ENCODE measurements around the gene FOXD2. TPM values are rescaled to one million over a fixed set of nuclear protein-coding genes. Genes with fewer than 3 reads are reported as not detected.

FOXD2 gene
- total RNA-seq, 4 donors from 2014 or later: 0.11 TPM; not detected in 3

- intact Hi-C loops (cut with DNase I; ENCODE audit: low total_unique reads) (no loop called here), in situ Hi-C loops (cut with MboI; ENCODE audit: low sequenced_read_pairs in 4 of 4) (loop anchor here in 2 of 4 donors (10.0 to 25.0 kb wide), 3 partner anchors 256 to 272 kb away; partner anchors contain the start of gene PDZK1IP1 (in 1 of the 2))
- TF ChIP-seq POLR2A (IDR thresholded peaks at IDR 0.05): no peak
- TF ChIP-seq, protein P1, sequence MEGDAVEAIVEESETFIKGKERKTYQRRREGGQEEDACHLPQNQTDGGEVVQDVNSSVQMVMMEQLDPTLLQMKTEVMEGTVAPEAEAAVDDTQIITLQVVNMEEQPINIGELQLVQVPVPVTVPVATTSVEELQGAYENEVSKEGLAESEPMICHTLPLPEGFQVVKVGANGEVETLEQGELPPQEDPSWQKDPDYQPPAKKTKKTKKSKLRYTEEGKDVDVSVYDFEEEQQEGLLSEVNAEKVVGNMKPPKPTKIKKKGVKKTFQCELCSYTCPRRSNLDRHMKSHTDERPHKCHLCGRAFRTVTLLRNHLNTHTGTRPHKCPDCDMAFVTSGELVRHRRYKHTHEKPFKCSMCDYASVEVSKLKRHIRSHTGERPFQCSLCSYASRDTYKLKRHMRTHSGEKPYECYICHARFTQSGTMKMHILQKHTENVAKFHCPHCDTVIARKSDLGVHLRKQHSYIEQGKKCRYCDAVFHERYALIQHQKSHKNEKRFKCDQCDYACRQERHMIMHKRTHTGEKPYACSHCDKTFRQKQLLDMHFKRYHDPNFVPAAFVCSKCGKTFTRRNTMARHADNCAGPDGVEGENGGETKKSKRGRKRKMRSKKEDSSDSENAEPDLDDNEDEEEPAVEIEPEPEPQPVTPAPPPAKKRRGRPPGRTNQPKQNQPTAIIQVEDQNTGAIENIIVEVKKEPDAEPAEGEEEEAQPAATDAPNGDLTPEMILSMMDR (IDR thresholded peaks at IDR 0.05 in 4 of 5, conservative IDR thresholded peaks at IDR 0.05 in 1 of 5): no peak
- Histone ChIP-seq H3K4me3 (no peak overlapping the region), H3K9me3 (no peaks in the 10 kb centered on the region), H3K36me3 (no peaks in the 10 kb centered on the region), H3K27me3 (peaks cover 73 to 89% (median 82%) of the 10 kb centered on the region in 3 donors), H3K4me1 (peaks cover 3 to 12% of the 10 kb centered on the region in 2 donors), H3K27ac (no peak overlapping the region)
- no peak for DNase-seq
- ATAC-seq: no peak
Observed at GRCh38 chr1:47442842-47443529, 5.1 kb downstream of the FOXD2 start.

- H3K4me3 ChIP-seq: peak overlapping the region in 2 of 4 donors; percentile 25 to 47
Observed at GRCh38 chr1:47443530-47444296, 5.9 kb downstream of the FOXD2 start.

GRCh38 chr1:47444297-47444561 lies 6.4 kb downstream of the FOXD2 start:
- H3K9me3 ChIP-seq: no peaks in the 10 kb centered on the region
- intact Hi-C loops (cut with DNase I; ENCODE audit: low total_unique reads) (no loop called here), in situ Hi-C loops (cut with MboI; ENCODE audit: low sequenced_read_pairs in 4 of 4) (loop anchor here in 2 of 4 donors (10.0 to 25.0 kb wide), 3 partner anchors 257 to 271 kb away; partner anchors contain the start of gene PDZK1IP1 (in 1 of the 2))
- H3K4me3 ChIP-seq: peak overlapping the region in 3 of 4 donors; percentile 25 to 47 (median 39)
- H3K27me3 ChIP-seq: peaks cover 77 to 91% (median 90%) of the 10 kb centered on the region in 3 donors
- peaks cover 3 to 12% of the 10 kb centered on the region in 2 donors for H3K4me1 ChIP-seq
- ATAC-seq (no peak), DNase-seq (no peak)
- no peak for TF ChIP-seq POLR2A (IDR thresholded peaks at IDR 0.05)
- TF ChIP-seq, protein P1 (IDR thresholded peaks at IDR 0.05 in 4 of 5, conservative IDR thresholded peaks at IDR 0.05 in 1 of 5): no peak
- H3K27ac ChIP-seq: no peak overlapping the region
- no peaks in the 10 kb centered on the region for H3K36me3 ChIP-seq

More at GRCh38 chr1:47443530-47444296, 5.9 kb downstream of the FOXD2 start:
- H3K4me1 ChIP-seq: peaks cover 3 to 12% of the 10 kb centered on the region in 2 donors
- H3K36me3 ChIP-seq: no peaks in the 10 kb centered on the region
- H3K27ac ChIP-seq: no peak overlapping the region
- no peak for DNase-seq
- peaks cover 73 to 90% (median 88%) of the 10 kb centered on the region in 3 donors for H3K27me3 ChIP-seq
- H3K9me3 ChIP-seq: no peaks in the 10 kb centered on the region
- ATAC-seq: no peak
- intact Hi-C loops (cut with DNase I; ENCODE audit: low total_unique reads): no loop called here
- TF ChIP-seq POLR2A (IDR thresholded peaks at IDR 0.05): no peak
- TF ChIP-seq, protein P1 (IDR thresholded peaks at IDR 0.05 in 4 of 5, conservative IDR thresholded peaks at IDR 0.05 in 1 of 5): no peak
- in situ Hi-C loops (cut with MboI; ENCODE audit: low sequenced_read_pairs in 4 of 4): loop anchor here in 2 of 4 donors (10.0 to 25.0 kb wide), 3 partner anchors 256 to 271 kb away; partner anchors contain the start of gene PDZK1IP1 (in 1 of the 2)

- Histone ChIP-seq H3K27ac (no peak overlapping the region), H3K4me3 (peak overlapping the region; percentile 14 to 47 (median 32)), H3K9me3 (no peaks in the 10 kb centered on the region), H3K4me1 (peaks cover 3 to 12% of the 10 kb centered on the region in 2 donors), H3K27me3 (peaks cover 77 to 91% (median 90%) of the 10 kb centered on the region in 3 donors), H3K36me3 (no peaks in the 10 kb centered on the region)
- ATAC-seq (peak in 1 of 2 donors; percentile 27), DNase-seq (no peak)
- TF ChIP-seq POLR2A (IDR thresholded peaks at IDR 0.05): no peak
- TF ChIP-seq, protein P1 (IDR thresholded peaks at IDR 0.05 in 4 of 5, conservative IDR thresholded peaks at IDR 0.05 in 1 of 5): no peak
- intact Hi-C loops (cut with DNase I; ENCODE audit: low total_unique reads): no loop called here
- in situ Hi-C loops (cut with MboI; ENCODE audit: low sequenced_read_pairs in 4 of 4): loop anchor here in 2 of 4 donors (10.0 to 25.0 kb wide), 3 partner anchors 258 to 270 kb away; partner anchors contain the start of gene PDZK1IP1 (in 1 of the 2)
Observed at GRCh38 chr1:47444562-47445465, 7.0 kb downstream of the FOXD2 start.

All from gastrocnemius medialis (tissue), 4 donors.